Muscle of leg (tissue), 11 donors: ENCODE data around the gene PDZD7. TPM values are rescaled to one million over a fixed set of nuclear protein-coding genes. Genes with fewer than 3 reads are reported as not detected.

Source experiments
- DNase-seq: peaks from one replicate; pipeline ENCODE4 v3.0.0; 2013
- H3K27ac ChIP-seq: one replicate; pipeline ENCODE4 v1.5.1; 2013; ENCODE audit warnings: mild to moderate bottlenecking, low read length, control low read depth
- H3K27me3 ChIP-seq: one replicate; pipeline ENCODE4 v1.6.1; 2013; ENCODE audit warnings: low read length; ENCODE audit not compliant: control insufficient read depth, insufficient read depth
- H3K36me3 ChIP-seq: one replicate; pipeline ENCODE4 v1.6.1; 2013; ENCODE audit warnings: low read length; ENCODE audit not compliant: control insufficient read depth, insufficient read depth
- H3K4me1 ChIP-seq: one replicate; pipeline ENCODE4 v1.6.1; 2013; ENCODE audit warnings: low read length; ENCODE audit not compliant: control insufficient read depth, insufficient read depth
- H3K4me3 ChIP-seq: one replicate; pipeline ENCODE4 v1.5.1; 2013; ENCODE audit warnings: low read length, control low read depth
- H3K9me3 ChIP-seq: replicated peaks from 2 replicates; pipeline ENCODE4 v1.6.1; 2013; ENCODE audit warnings: low read depth, low read length; ENCODE audit not compliant: control insufficient read depth
- whole genome bisulfite sequencing: methylation state at CpG from one replicate; pipeline ENCODE4 v1.1.5; 2013; ENCODE audit warnings: missing lambda C conversion rate; ENCODE audit not compliant: insufficient coverage; 5-methylcytosine and 5-hydroxymethylcytosine counted together
- polyA plus RNA-seq, 8 donors: library from polyadenylated mRNA; unstranded; fragments of 120-200 nt; gene quantifications; one replicate each; pipeline versions ENCODE4 v1.2.1 to v1.2.3, GENCODE V29; 2013; ENCODE audit warnings: inconsistent platforms in 1 of 8, low replicate concordance in 1 of 8; ENCODE audit not compliant: insufficient read length in 8 of 8, insufficient read depth in 1 of 8
- total RNA-seq: library from RNA; stranded (reverse); fragments of 120-200 nt; gene quantifications from one replicate; pipeline ENCODE4 v1.2.4, GENCODE V29; 2013

PDZD7 gene
- total and polyA plus RNA-seq, 9 donors: 0.41 to 6.1 (median 1.2) TPM

DNA sequence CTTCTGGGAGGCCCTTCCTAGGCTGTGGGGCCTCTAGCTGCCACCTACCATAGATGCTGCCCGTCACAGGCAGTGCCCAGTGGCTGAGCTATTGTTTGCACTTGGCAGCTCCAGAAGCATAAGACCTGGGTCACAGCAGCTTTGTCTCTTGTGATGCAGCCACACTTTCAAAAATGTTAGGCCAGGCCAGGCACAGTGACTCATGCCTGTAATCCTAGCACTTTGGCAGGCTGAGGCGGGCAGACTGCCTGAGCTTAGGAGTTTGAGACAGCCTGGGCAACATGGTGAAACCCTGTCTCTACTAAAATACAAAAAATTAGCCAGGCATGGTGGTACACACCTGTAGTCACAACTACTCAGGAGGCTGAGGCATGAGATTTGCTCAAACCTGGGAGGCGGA lies 21.4 kb upstream of the PDZD7 start:
- H3K27ac ChIP-seq: no peak overlapping the region
- H3K4me3 ChIP-seq: no peak overlapping the region
- no peaks in the 10 kb centered on the region for H3K9me3 ChIP-seq
- 70% methylated on average over 3 of the region's 3 CpGs for WGBS
- H3K4me1 ChIP-seq: peaks cover 11% of the 10 kb centered on the region
- H3K27me3 ChIP-seq: peaks cover 41% of the 10 kb centered on the region
- DNase-seq: no peak
- no peaks in the 10 kb centered on the region for H3K36me3 ChIP-seq

DNA sequence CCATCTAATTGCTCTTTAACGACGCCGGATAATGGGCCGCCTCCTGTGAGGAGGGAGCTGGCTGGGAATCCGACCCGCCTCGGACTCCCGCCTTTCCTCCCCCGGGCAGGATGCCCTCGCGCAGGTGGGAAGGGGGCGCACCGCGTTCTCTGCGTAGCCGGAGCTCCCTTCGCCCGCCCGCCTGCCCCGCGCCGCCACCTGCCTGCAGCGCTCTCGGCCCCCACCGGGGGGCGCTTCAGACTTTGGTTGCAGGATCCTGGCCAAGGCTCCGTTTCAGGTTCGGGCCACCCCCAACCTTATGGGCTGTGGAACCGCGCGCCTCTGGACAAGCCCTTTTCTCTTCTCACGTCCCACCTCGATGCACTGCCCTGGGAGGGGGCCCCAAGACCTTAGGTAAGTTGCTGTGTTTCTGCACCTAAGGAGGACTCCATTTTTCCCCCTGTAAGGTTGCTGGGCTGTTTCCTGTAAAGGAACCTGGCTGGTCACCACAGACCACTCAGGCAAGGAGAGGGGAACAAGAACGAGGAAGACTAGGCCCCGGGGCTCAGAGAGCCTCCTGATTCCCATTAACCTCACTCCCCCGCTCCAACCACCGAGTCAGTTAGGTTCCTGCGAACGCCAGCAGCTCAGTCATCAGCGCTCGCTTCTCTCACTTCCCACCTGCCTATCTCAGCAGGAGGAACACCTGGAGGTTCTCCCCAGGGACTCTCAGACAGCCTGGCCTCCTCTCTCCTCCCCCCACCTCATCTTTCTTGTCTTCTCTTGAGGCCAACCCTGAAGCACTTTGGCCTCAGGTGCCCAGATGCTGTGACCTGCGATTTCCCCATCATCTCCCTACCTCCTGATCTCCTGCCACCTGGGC lies 19.5 kb upstream of the PDZD7 start:
- Histone ChIP-seq H3K27ac (no peak overlapping the region), H3K27me3 (peaks cover 58% of the 10 kb centered on the region), H3K9me3 (no peaks in the 10 kb centered on the region), H3K4me3 (no peak overlapping the region), H3K36me3 (no peaks in the 10 kb centered on the region), H3K4me1 (peaks cover 17% of the 10 kb centered on the region)
- no peak for DNase-seq
- WGBS: 8% methylated on average over 31 of the region's 42 CpGs

DNA sequence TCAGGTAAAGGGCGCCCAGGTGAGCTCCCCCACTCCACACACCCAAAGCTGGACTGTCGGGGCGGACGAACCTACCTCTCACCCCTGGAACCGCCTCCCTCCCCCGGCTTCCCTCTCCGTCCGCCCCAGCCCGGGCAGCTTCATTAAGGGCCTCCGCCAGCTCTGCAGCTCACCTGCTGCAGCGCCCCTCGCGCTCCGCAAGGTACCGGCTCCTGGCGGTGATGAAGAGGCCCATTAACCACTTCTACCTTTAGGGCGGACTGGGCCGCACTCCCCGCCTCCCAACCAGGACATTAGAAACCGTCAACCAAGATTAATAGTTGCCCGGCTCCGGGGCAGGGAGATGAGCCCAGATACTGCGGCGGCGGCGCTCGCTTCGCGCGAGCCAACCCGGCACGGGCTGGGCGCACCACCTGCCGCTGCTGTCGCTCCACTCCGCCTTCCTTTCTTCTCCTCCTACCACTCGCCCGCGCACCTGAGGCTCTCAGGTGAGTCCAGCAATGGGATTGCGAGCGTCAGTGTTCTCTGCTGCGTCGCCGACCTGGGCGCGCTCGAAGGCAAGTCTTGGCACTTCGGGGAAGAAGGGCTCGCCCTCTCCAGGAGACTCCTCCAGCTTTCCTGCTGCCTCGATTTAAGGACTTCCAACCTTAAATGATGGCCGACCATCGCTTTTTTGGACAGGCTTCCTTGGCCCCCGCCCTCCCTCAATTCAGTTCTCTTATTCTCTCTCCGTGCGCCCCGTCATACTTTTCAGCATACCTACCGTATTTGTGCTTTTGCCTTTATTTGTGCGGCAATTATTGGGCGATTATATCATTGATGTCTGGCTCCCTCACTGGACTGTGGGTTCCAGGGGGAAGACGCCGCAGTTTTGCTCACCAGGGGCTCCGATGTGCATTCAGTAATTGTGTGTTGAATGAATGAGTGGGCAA lies 17.3 kb upstream of the PDZD7 start:
- no peaks in the 10 kb centered on the region for H3K9me3 ChIP-seq
- no peak overlapping the region for H3K4me3 ChIP-seq
- no peak for DNase-seq
- peaks cover 64% of the 10 kb centered on the region for H3K27me3 ChIP-seq
- 8% methylated on average over 55 of the region's 62 CpGs for WGBS
- no peak overlapping the region for H3K27ac ChIP-seq
- H3K36me3 ChIP-seq: no peaks in the 10 kb centered on the region
- H3K4me1 ChIP-seq: peaks cover 20% of the 10 kb centered on the region

DNA sequence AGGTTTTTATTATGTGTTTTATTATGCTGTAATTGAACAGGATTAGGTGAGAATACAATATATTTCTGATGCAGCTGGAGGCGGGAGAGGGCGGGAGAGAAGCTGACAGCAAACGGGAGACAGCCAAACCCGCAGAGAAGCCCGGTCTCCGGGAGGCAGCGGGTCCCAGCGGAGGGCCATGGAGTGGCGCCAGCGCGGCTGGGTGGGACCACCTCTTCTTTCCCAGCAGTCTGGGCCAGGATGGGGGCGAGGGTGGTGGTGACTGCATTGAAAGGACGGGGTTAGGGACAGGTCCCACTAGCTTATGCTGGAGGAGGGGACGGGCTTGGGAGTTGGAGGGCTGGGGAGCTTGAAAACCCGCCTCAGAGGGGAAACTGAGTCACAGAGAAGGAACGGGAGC lies 16.3 kb upstream of the PDZD7 start:
- 12% methylated on average over 13 of the region's 16 CpGs for WGBS
- Histone ChIP-seq H3K27me3 (peaks cover 64% of the 10 kb centered on the region), H3K36me3 (no peaks in the 10 kb centered on the region), H3K4me1 (peaks cover 27% of the 10 kb centered on the region), H3K9me3 (no peaks in the 10 kb centered on the region), H3K27ac (no peak overlapping the region), H3K4me3 (no peak overlapping the region)
- no peak for DNase-seq

DNA sequence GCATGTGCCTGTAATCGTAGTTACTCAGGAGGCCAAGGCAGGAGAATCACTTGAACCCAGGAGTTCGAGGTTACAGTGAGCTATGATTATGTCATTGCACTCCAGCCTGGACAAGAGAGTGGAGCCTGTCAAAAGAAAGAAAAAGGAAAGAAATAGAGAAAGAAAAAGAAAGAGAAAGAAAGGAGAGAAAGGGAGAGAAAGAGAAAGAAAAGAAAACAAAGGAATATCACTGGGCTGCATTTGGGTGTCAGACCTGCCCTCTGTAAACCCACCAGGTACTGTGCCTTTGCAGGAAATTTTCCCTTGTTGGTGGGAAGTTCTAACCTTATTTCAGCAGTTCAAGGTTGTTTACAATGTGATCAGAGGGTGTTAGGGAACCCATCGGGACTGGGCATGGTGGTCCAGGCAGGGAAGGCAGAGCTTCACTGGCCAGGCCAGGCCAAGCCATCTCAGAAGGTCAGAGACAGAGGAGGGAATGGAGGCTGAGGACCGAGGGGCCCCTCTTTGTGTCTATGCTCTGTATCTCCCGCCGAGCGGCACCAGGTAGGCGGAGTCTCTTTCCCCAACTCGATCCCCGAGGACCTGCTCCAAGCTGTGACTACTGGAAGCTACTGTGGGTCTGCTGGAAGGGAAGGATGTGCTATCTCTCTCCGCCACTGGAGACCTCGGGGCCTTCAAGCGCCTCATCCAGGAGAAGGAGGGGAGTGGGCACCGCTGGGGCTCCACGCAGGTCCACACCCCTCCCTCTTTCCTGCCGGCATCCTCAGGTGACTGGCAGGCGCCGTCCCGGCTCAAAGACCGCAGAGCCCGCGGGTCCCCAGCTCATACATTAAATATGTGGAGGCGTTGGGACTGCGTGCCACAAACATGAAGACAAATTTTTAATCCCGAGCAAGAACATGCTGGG lies 15.7 kb upstream of the PDZD7 start:
- Histone ChIP-seq H3K4me1 (peaks cover 34% of the 10 kb centered on the region), H3K27ac (no peak overlapping the region), H3K27me3 (peaks cover 64% of the 10 kb centered on the region), H3K4me3 (no peak overlapping the region), H3K9me3 (no peaks in the 10 kb centered on the region), H3K36me3 (no peaks in the 10 kb centered on the region)
- WGBS: 19% methylated on average over 20 of the region's 25 CpGs
- DNase-seq: no peak

DNA sequence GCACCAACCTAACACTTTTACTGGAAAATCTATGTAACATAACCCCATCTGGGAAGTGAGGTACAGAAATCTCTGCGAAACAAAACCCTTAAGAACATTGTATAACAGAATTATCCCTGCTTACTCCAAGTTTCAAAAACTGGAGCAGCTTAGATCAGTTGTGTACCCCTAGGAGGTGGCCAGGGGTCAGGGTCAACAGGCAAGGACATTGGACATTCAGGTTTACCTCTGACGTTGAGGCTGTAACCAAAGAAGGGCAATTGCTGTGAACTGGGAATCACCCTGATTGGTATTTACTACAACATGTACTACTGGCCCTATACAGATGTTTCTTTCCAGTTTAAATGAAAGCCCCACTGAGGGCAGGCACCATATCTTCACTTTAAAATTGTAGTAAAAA lies 13.2 kb upstream of the PDZD7 start:
- Histone ChIP-seq H3K27ac (no peak overlapping the region), H3K27me3 (peaks cover 41% of the 10 kb centered on the region), H3K4me3 (no peak overlapping the region), H3K4me1 (peaks cover 33% of the 10 kb centered on the region), H3K36me3 (peaks cover 6% of the 10 kb centered on the region), H3K9me3 (no peaks in the 10 kb centered on the region)
- no peak for DNase-seq
- WGBS: 71% methylated on average over 1 of the region's 2 CpGs

DNA sequence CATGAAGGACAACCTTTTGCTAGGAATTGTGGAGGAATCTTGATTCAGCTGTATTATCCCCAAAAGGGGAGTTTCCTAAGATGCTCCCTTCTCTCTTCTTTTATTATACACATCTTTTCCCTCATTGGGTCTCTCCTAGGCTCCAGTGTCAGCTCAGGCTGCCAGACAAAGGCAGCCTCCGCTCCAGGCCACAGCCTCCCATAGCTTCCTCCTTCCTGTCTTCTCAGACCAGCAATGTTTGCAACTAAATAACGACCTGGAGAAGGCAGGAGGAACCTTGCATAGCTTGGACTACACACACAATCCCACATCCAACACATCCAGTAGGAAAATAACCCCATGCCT lies 12.4 kb upstream of the PDZD7 start:
- Histone ChIP-seq H3K27ac (peak overlapping the region; percentile 95), H3K36me3 (peaks cover 13% of the 10 kb centered on the region), H3K27me3 (peaks cover 33% of the 10 kb centered on the region), H3K9me3 (no peaks in the 10 kb centered on the region), H3K4me1 (peaks cover 33% of the 10 kb centered on the region), H3K4me3 (peak overlapping the region; percentile 69)
- DNase-seq: no peak
- WGBS: 23% methylated on average over 1 of the region's 2 CpGs

DNA sequence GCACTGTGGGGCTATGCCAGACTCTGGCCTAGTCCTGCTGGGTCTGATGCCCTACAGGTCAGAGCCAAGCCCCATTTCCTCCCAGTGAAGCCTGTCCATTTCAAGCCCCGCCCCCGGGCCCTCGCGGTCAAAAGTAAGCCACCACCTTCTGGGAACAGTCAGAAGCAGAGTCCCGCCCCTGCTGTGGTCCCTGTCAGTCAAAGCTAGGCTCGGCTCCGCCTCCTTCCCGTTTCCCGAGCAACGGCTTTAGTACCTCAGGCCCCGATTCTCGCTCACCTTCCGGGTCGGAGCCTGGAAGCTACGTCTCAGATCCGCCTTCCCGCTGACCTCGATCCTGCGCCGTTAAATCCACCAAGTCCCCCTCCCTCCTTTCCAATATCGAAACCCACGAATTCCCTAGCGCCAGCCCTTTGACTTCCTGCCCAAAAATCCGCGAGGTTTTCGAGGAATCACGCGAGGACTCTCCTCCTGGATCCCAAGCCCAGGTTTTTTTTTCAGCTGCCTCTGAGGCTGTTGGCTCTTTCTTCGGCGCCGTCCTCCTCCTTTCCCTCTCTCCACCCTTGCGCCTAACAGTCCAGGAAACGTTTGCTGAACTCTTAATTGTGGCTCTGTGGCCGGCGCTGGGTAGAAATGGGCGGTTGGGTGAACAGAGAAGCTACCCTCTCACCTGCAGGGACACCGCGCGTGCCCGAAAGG lies 11.9 kb upstream of the PDZD7 start:
- Histone ChIP-seq H3K36me3 (peaks cover 19% of the 10 kb centered on the region), H3K9me3 (no peaks in the 10 kb centered on the region)
- under 1% methylated on average over 28 of the region's 40 CpGs for WGBS

DNA sequence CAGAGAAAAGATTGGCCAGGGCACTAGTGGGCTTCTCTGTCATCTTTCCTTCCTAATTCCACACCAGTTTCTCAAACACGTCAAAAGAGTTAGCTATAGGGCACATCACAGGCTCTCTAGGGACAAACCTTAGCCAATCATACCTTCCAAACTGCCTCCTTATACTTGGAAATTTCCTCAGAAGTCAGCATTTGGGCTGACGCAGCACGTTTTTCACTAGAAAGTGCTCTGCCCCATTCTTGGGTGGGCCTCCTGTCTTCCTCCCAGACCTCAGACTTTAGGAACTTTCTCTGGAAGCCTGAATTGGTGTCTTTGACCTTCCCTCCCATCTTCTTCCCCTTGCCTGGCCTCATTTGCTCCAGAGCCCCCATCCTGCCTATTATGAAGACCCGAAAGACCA lies 11.2 kb upstream of the PDZD7 start:
- H3K27ac ChIP-seq: peak overlapping the region; percentile 95
- peaks cover 28% of the 10 kb centered on the region for H3K4me1 ChIP-seq
- WGBS: 61% methylated on average over 3 of the region's 4 CpGs
- peaks cover 21% of the 10 kb centered on the region for H3K27me3 ChIP-seq
- no peaks in the 10 kb centered on the region for H3K9me3 ChIP-seq
- peaks cover 26% of the 10 kb centered on the region for H3K36me3 ChIP-seq
- no peak for DNase-seq
- H3K4me3 ChIP-seq: peak overlapping the region; percentile 69

More for the DNA sequence above, 11.9 kb upstream of the PDZD7 start:
- Histone ChIP-seq H3K4me1 (peaks cover 33% of the 10 kb centered on the region), H3K27ac (peak overlapping the region; percentile 95), H3K4me3 (peak overlapping the region; percentile 69), H3K27me3 (peaks cover 28% of the 10 kb centered on the region)
- DNase-seq: peak; percentile 98
